ENCODE measurements around the gene CACNA1A. TPM values are rescaled to one million over a fixed set of nuclear protein-coding genes. Genes with fewer than 3 reads are reported as not detected.

Gene CACNA1A
- polyA plus RNA-seq, 2 of the 4 experiments (the other 2 are of a cell fraction), result 0.27 to 0.71 TPM

GRCh38 chr19:13301627-13302334, 204.5 kb downstream of the CACNA1A start:
- H3K4me1 ChIP-seq, result no peaks in the 10 kb centered on the region
- TF ChIP-seq ZFP36 (IDR thresholded peaks at IDR 0.05; ENCODE audit: borderline replicate concordance, partially characterized antibody), result peak; percentile 41
- TF ChIP-seq ESRRA (IDR thresholded peaks at IDR 0.05; ENCODE audit: borderline replicate concordance, low read length), result no peak
- no peak overlapping the region for H3K4me2 ChIP-seq
- ChIA-PET POLR2A (no interaction called here), CTCF (interaction anchor here (0.9 to 1.3 kb wide), 2 partner anchors 24 to 288 kb away, joined by 3 to 4 read pairs; no protein-coding TSS in a partner anchor)
- 58% methylated on average over 10 of the region's 10 CpGs for WGBS (ENCODE audit: missing lambda C conversion rate)
- DNase-seq (ENCODE audit: low read depth in 1 of 2, low spot score in 1 of 2), result no peak
- H3K9me3 ChIP-seq, result no peaks in the 10 kb centered on the region
- no peak overlapping the region for H3K27ac ChIP-seq
- FAIRE-seq, result no peak
- H3K4me3 ChIP-seq, result no peak overlapping the region
- no peak for ATAC-seq

GRCh38 chr19:13300421-13301030, 205.8 kb downstream of the CACNA1A start:
- TF ChIP-seq EHF (CRISPR knock-in tag; IDR thresholded peaks at IDR 0.05), result no peak
- TF ChIP-seq TFCP2L1 (CRISPR knock-in tag; IDR thresholded peaks at IDR 0.05), result no peak
- no peak for TF ChIP-seq RCOR1 (IDR thresholded peaks at IDR 0.05; ENCODE audit: low read depth, low read length)
- TF ChIP-seq HOXA7 (CRISPR knock-in tag; IDR thresholded peaks at IDR 0.05), result no peak
- TF ChIP-seq ESRRA (IDR thresholded peaks at IDR 0.05; ENCODE audit: borderline replicate concordance, low read length), result no peak
- no peak for TF ChIP-seq NFE2L2 (conservative IDR thresholded peaks at IDR 0.05; ENCODE audit: low read length)
- H3K4me1 ChIP-seq, result no peaks in the 10 kb centered on the region
- CTCF ChIA-PET, result interaction anchor here (0.7 kb wide), 1 partner anchor 159 kb away, joined by 3 read pairs; no protein-coding TSS in a partner anchor
- no peak overlapping the region for H3K27ac ChIP-seq
- H3K9me3 ChIP-seq, result no peaks in the 10 kb centered on the region
- DNase-seq (ENCODE audit: low read depth in 1 of 2, low spot score in 1 of 2) (no peak), FAIRE-seq (no peak), ATAC-seq (no peak)
- no peak overlapping the region for H3K4me2 ChIP-seq
- WGBS (ENCODE audit: missing lambda C conversion rate), result 51% methylated on average over 7 of the region's 7 CpGs
- POLR2A ChIA-PET, result no interaction called here
- H3K4me3 ChIP-seq, result no peak overlapping the region

DNA sequence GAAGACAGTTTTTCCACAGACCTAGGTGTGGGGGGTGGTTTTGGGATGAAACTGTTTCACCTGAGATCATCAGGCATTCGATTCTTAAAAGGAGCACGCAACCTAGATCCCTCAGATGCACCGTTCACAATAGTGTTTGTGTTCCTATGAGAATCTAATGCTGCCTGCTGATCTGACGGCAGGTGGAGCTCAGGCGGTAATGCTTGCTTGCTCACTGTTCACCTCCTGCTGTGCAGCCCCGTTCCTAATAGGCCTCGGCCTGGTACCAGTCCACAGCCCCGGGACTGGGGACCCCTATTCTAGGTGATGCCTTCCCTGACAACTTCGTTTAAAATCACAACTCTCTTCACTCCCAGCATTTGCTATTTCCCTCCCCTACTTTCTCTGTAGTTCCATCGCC, 206.4 kb downstream of the CACNA1A start:
- no peak for DNase-seq (ENCODE audit: low read depth in 1 of 2, low spot score in 1 of 2)
- POLR2A ChIA-PET, result no interaction called here
- CTCF ChIA-PET, result no interaction called here
- no peak for TF ChIP-seq BCL3 (IDR thresholded peaks at IDR 0.05)
- no peak for TF ChIP-seq PBX3 (IDR thresholded peaks at IDR 0.05)
- no peak for FAIRE-seq
- Histone ChIP-seq H3K9me3 (no peaks in the 10 kb centered on the region), H3K27ac (no peak overlapping the region), H3K4me3 (no peak overlapping the region), H3K4me2 (no peak overlapping the region), H3K4me1 (no peaks in the 10 kb centered on the region)
- ATAC-seq, result no peak
- WGBS (ENCODE audit: missing lambda C conversion rate), result 48% methylated on average over 10 of the region's 10 CpGs

- no peak overlapping the region for H3K27ac ChIP-seq
- CTCF ChIA-PET, result interaction anchor here (3.7 kb wide), 1 partner anchor 20 kb away, joined by 12 read pairs; no protein-coding TSS in a partner anchor
- no peaks in the 10 kb centered on the region for H3K9me3 ChIP-seq
- FAIRE-seq, result no peak
- 80% methylated on average over 38 of the region's 92 CpGs for WGBS (ENCODE audit: missing lambda C conversion rate)
- H3K4me3 ChIP-seq, result no peak overlapping the region
- ATAC-seq, result no peak
- POLR2A ChIA-PET, result no interaction called here
- H3K4me2 ChIP-seq, result no peak overlapping the region
- TF ChIP-seq NPAS2 (CRISPR knock-in tag; IDR thresholded peaks at IDR 0.05; ENCODE audit: borderline replicate concordance), result no peak
- no peak for TF ChIP-seq CHD2 (IDR thresholded peaks at IDR 0.05; ENCODE audit: low read length, partially characterized antibody)
- no peak for TF ChIP-seq KDM1A (IDR thresholded peaks at IDR 0.05; ENCODE audit: low read depth)
- TF ChIP-seq HES2 (IDR thresholded peaks at IDR 0.05), result no peak
- TF ChIP-seq CHD4 (IDR thresholded peaks at IDR 0.05; ENCODE audit: borderline replicate concordance), result no peak
- TF ChIP-seq RARB (CRISPR knock-in tag; IDR thresholded peaks at IDR 0.05), result no peak
- TF ChIP-seq POLR2A (IDR thresholded peaks at IDR 0.05; ENCODE audit: low read length), result no peak
- TF ChIP-seq TFCP2L1 (CRISPR knock-in tag; IDR thresholded peaks at IDR 0.05), result no peak
- TF ChIP-seq BHLHE40 (IDR thresholded peaks at IDR 0.05; ENCODE audit: low read depth, low read length), result no peak
- TF ChIP-seq PHF8 (IDR thresholded peaks at IDR 0.05; ENCODE audit: borderline replicate concordance, low read depth), result no peak
- TF ChIP-seq, protein P1, sequence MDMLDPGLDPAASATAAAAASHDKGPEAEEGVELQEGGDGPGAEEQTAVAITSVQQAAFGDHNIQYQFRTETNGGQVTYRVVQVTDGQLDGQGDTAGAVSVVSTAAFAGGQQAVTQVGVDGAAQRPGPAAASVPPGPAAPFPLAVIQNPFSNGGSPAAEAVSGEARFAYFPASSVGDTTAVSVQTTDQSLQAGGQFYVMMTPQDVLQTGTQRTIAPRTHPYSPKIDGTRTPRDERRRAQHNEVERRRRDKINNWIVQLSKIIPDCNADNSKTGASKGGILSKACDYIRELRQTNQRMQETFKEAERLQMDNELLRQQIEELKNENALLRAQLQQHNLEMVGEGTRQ (IDR thresholded peaks at IDR 0.05), result no peak
- no peak for TF ChIP-seq NFE2L2 (conservative IDR thresholded peaks at IDR 0.05; ENCODE audit: low read length)
- no peak for TF ChIP-seq HOXA7 (CRISPR knock-in tag; IDR thresholded peaks at IDR 0.05)
- no peak for TF ChIP-seq RCOR1 (IDR thresholded peaks at IDR 0.05; ENCODE audit: low read depth, low read length)
- TF ChIP-seq GATA3 (IDR thresholded peaks at IDR 0.05; ENCODE audit: borderline replicate concordance), result no peak
- TF ChIP-seq ZSCAN20 (CRISPR knock-in tag; IDR thresholded peaks at IDR 0.05), result no peak
- no peak for TF ChIP-seq EHF (CRISPR knock-in tag; IDR thresholded peaks at IDR 0.05)
- TF ChIP-seq, protein P2, sequence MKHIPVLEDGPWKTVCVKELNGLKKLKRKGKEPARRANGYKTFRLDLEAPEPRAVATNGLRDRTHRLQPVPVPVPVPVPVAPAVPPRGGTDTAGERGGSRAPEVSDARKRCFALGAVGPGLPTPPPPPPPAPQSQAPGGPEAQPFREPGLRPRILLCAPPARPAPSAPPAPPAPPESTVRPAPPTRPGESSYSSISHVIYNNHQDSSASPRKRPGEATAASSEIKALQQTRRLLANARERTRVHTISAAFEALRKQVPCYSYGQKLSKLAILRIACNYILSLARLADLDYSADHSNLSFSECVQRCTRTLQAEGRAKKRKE (CRISPR knock-in tag; IDR thresholded peaks at IDR 0.05; ENCODE audit: low read depth), result no peak
- TF ChIP-seq HDAC2 (IDR thresholded peaks at IDR 0.05), result no peak
- H3K4me1 ChIP-seq, result no peaks in the 10 kb centered on the region
- no peak for DNase-seq (ENCODE audit: low read depth in 1 of 2, low spot score in 1 of 2)
These were observed 207.5 kb downstream of the CACNA1A start for GRCh38 chr19:13298565-13299481.
